ENCODE results near the gene MYL10. TPM values are rescaled to one million over a fixed set of nuclear protein-coding genes. Genes with fewer than 3 reads are reported as not detected.
A peak's percentile ranks its signal among the peaks of the same experiment; 100 is the strongest.

The MYL10 gene
- total and polyA plus RNA-seq, 8 donors: not detected

DNA sequence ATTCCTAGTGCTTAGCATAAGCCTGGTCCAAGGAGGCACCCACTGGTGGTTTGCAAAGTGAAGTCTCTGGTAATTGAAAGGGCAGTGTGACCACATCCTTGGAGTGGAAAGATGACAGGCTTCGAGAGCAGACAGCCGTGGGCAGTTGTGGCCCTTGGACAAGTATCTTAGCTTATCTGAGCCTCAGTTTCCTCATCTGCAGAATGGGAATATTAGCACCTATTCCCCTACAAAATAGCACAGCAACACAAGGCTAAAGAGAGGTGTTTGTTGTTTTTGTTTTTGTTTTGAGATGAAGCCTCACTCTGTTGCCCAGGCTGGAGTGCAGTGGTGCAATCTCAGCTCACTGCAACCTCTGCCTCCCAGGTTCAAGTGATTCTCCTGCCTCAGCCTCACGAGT, 29.3 kb downstream of the MYL10 start:
- Histone ChIP-seq H3K27ac (no peak overlapping the region), H3K4me1 (peaks cover 0 to 27% (median 21%) of the 10 kb centered on the region in 4 donors), H3K4me3 (no peak overlapping the region), H3K9me3 (no peaks in the 10 kb centered on the region), H3K36me3 (no peaks in the 10 kb centered on the region), H3K27me3 (peaks cover 0 to 18% (median 0%) of the 10 kb centered on the region in 3 donors)
- intact Hi-C loops (cut with DNase I; ENCODE audit: low total_unique reads): loop anchor here (5.0 kb wide), 1 partner anchor 648 kb away; no protein-coding TSS in a partner anchor
- WGBS, 5 donors: 85 to 93% (median 87%) methylated on average over 3 of the region's 3 CpGs
- TF ChIP-seq POLR2A (IDR thresholded peaks at IDR 0.05) (no peak), EP300 (IDR thresholded peaks at IDR 0.05) (no peak), POLR2AphosphoS5 (IDR thresholded peaks at IDR 0.05) (no peak)
- TF ChIP-seq, protein P1, sequence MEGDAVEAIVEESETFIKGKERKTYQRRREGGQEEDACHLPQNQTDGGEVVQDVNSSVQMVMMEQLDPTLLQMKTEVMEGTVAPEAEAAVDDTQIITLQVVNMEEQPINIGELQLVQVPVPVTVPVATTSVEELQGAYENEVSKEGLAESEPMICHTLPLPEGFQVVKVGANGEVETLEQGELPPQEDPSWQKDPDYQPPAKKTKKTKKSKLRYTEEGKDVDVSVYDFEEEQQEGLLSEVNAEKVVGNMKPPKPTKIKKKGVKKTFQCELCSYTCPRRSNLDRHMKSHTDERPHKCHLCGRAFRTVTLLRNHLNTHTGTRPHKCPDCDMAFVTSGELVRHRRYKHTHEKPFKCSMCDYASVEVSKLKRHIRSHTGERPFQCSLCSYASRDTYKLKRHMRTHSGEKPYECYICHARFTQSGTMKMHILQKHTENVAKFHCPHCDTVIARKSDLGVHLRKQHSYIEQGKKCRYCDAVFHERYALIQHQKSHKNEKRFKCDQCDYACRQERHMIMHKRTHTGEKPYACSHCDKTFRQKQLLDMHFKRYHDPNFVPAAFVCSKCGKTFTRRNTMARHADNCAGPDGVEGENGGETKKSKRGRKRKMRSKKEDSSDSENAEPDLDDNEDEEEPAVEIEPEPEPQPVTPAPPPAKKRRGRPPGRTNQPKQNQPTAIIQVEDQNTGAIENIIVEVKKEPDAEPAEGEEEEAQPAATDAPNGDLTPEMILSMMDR (IDR thresholded peaks at IDR 0.05): no peak
- DNase-seq: no peak

GRCh38 chr7:101598986-101599771, 29.9 kb downstream of the MYL10 start:
- H3K27me3 ChIP-seq: peaks cover 0 to 18% (median 0%) of the 10 kb centered on the region in 3 donors
- H3K4me1 ChIP-seq: peaks cover 0 to 27% (median 21%) of the 10 kb centered on the region in 4 donors
- no peak for DNase-seq
- peak overlapping the region; percentile 30 to 62 (median 53) for H3K27ac ChIP-seq
- H3K9me3 ChIP-seq: no peaks in the 10 kb centered on the region
- no peak overlapping the region for H3K4me3 ChIP-seq
- TF ChIP-seq POLR2AphosphoS5 (IDR thresholded peaks at IDR 0.05) (no peak), EP300 (IDR thresholded peaks at IDR 0.05) (no peak), POLR2A (IDR thresholded peaks at IDR 0.05) (no peak)
- TF ChIP-seq, protein P1 (IDR thresholded peaks at IDR 0.05): no peak
- 76 to 85% (median 79%) methylated on average over 15 to 16 of the region's 16 CpGs for WGBS, 5 donors
- intact Hi-C loops (cut with DNase I; ENCODE audit: low total_unique reads): no loop called here
- H3K36me3 ChIP-seq: no peaks in the 10 kb centered on the region

- 37 to 61% (median 40%) methylated on average over 2 to 18 of the region's 18 CpGs for WGBS, 5 donors
- Histone ChIP-seq H3K4me3 (no peak overlapping the region), H3K27me3 (peaks cover 0 to 18% (median 0%) of the 10 kb centered on the region in 3 donors), H3K4me1 (peaks cover 0 to 27% (median 21%) of the 10 kb centered on the region in 4 donors), H3K9me3 (no peaks in the 10 kb centered on the region), H3K27ac (peak overlapping the region; percentile 30 to 62 (median 53)), H3K36me3 (no peaks in the 10 kb centered on the region)
- intact Hi-C loops (cut with DNase I; ENCODE audit: low total_unique reads): no loop called here
- DNase-seq: peak; percentile 94 to 95
- TF ChIP-seq POLR2AphosphoS5 (IDR thresholded peaks at IDR 0.05): peak in 2 of 3 donors; percentile 34 to 42
- TF ChIP-seq, protein P1 (IDR thresholded peaks at IDR 0.05): no peak
Observed at GRCh38 chr7:101598422-101598985, 30.6 kb downstream of the MYL10 start.

DNA sequence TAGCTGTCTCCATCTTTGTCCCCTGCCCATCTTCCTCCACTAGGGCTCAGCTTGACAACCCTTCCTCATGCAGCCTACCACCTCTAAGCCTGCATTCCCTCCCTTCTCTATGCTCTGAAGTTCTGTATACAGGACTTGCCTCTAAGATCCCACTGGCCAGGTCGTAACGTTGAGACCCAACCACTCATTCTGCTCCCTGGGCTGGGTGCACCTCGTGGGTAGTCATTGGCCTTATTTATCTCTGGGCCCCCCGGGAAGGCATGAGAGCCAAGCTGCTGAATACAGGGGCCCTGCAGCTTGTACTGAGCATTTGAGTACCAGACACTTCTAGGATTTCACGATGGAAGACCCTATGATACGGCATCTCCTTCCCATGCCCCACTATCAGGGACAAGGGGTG, 31.2 kb downstream of the MYL10 start:
- Histone ChIP-seq H3K27me3 (peaks cover 0 to 15% (median 0%) of the 10 kb centered on the region in 3 donors), H3K4me1 (peaks cover 0 to 26% (median 21%) of the 10 kb centered on the region in 4 donors), H3K9me3 (no peaks in the 10 kb centered on the region), H3K27ac (peak overlapping the region in 4 of 5 donors; percentile 30 to 62 (median 53)), H3K36me3 (no peaks in the 10 kb centered on the region), H3K4me3 (no peak overlapping the region)
- intact Hi-C loops (cut with DNase I; ENCODE audit: low total_unique reads): no loop called here
- TF ChIP-seq, protein P1 (IDR thresholded peaks at IDR 0.05): no peak
- TF ChIP-seq EP300 (IDR thresholded peaks at IDR 0.05) (no peak), POLR2A (IDR thresholded peaks at IDR 0.05) (no peak), POLR2AphosphoS5 (IDR thresholded peaks at IDR 0.05) (no peak)
- no peak for DNase-seq
- 34 to 54% (median 43%) methylated on average over 5 to 6 of the region's 6 CpGs for WGBS, 5 donors
